Left lung (tissue), 10 donors: ENCODE data around the gene HS3ST5. TPM values are rescaled to one million over a fixed set of nuclear protein-coding genes. Genes with fewer than 3 reads are reported as not detected.
A peak's percentile ranks its signal among the peaks of the same experiment; 100 is the strongest.
"Not testable (repeated sequence)": the region's sequence is repeated elsewhere in the genome, so short reads cannot be mapped to it uniquely, and the experiment has no call there.

ENCODE experiments used
- ATAC-seq: fragments of 200-7000 bp; cut with Tn5 transposase; one replicate; pipeline ENCODE4 v1.9.1; 2020; ENCODE audit warnings: moderate library complexity
- DNase-seq, 4 donors: peaks; one replicate each; pipeline ENCODE4 v3.0.0-alpha.2; 2013 to 2020
- H3K27ac ChIP-seq, 2 donors: fragments of 200-600 bp; sonication (generic) in 1 of 2; one replicate each; pipeline versions ENCODE4 v1.5.0 to v1.8.0; 2020 to 2021
- H3K27me3 ChIP-seq, 2 donors: fragments of 200-600 bp; sonication (generic) in 1 of 2; one replicate each; pipeline versions ENCODE4 v1.5.0 to v1.8.0; 2020 to 2021
- H3K36me3 ChIP-seq, 2 donors: fragments of 200-600 bp; sonication (generic) in 1 of 2; one replicate each; pipeline versions ENCODE4 v1.5.0 to v1.8.0; 2020 to 2021
- H3K4me1 ChIP-seq, 2 donors: fragments of 200-600 bp; one replicate each; pipeline ENCODE4 v1.8.0; 2021
- H3K4me3 ChIP-seq, 2 donors: fragments of 200-600 bp; sonication (generic) in 1 of 2; one replicate each; pipeline versions ENCODE4 v1.5.0 to v1.8.0; 2020 to 2021; ENCODE audit warnings: mild to moderate bottlenecking in 1 of 2
- H3K9me3 ChIP-seq, 2 donors: fragments of 200-600 bp; sonication (generic) in 1 of 2; one replicate each; pipeline versions ENCODE4 v1.5.0 to v1.8.0; 2020 to 2021
- intact Hi-C, 2 donors: fragments of 100-400 bp; cut with DNase I; formaldehyde crosslinking; loops; one replicate each; pipeline versions ENCODE4 v1.11.2 to v1.14.2; 2022
- polyA plus RNA-seq, 6 donors: library from polyadenylated mRNA; unstranded; fragments of 120-200 nt; gene quantifications; one replicate each; pipeline ENCODE4 v1.2.1, GENCODE V29; 2013; ENCODE audit not compliant: insufficient read length in 6 of 6
- total RNA-seq, 2 donors: library from RNA; stranded (reverse); fragmentation: NEBNext Ultra II Directional; extraction: Animal tissue kit (Norgen Biotek cat#: 25700); gene quantifications; one replicate each; pipeline ENCODE4 v1.2.1, GENCODE V29; 2021
- TF ChIP-seq, protein P1 (sequence below), 2 donors: fragments of 200-600 bp; sonication (generic) in 1 of 2; IDR thresholded peaks; one replicate each; pipeline versions ENCODE4 v1.5.0 to v1.8.0; 2021; ENCODE audit warnings: antibody characterized with exemption in 2 of 2
- donor health status: DM: no; HTN: yes; CAD: no.
- donor health status: DM: no; HTN: no; CAD: no.

Gene HS3ST5
- total and polyA plus RNA-seq, 8 donors, result 0.06 to 0.33 (median 0.18) TPM; not detected in 1

DNA sequence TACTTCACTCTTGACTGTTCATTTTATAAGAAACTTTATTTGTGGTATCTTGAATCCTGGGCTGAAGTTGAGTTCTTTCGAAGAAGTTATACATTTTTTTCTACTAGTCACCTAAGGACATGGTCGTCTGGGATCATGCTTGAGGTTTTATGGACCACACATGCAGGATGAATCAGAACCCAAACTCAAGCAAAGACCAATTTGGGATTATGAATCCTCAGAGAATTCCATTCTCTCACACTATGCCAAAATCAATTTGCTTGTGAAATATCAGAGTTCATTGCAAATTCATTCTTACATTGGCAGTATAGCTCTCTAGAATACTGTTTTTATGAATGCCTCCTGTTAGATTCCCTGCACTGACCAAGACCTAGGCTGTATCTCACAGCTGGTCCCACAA lies 257.6 kb downstream of the HS3ST5 start:
- H3K4me3 ChIP-seq, result no peak overlapping the region
- intact Hi-C loops, result no loop called here
- no peaks in the 10 kb centered on the region for H3K27me3 ChIP-seq
- ATAC-seq, result no peak
- no peak overlapping the region for H3K27ac ChIP-seq
- H3K36me3 ChIP-seq, result no peaks in the 10 kb centered on the region
- TF ChIP-seq, protein P1, sequence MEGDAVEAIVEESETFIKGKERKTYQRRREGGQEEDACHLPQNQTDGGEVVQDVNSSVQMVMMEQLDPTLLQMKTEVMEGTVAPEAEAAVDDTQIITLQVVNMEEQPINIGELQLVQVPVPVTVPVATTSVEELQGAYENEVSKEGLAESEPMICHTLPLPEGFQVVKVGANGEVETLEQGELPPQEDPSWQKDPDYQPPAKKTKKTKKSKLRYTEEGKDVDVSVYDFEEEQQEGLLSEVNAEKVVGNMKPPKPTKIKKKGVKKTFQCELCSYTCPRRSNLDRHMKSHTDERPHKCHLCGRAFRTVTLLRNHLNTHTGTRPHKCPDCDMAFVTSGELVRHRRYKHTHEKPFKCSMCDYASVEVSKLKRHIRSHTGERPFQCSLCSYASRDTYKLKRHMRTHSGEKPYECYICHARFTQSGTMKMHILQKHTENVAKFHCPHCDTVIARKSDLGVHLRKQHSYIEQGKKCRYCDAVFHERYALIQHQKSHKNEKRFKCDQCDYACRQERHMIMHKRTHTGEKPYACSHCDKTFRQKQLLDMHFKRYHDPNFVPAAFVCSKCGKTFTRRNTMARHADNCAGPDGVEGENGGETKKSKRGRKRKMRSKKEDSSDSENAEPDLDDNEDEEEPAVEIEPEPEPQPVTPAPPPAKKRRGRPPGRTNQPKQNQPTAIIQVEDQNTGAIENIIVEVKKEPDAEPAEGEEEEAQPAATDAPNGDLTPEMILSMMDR (IDR thresholded peaks at IDR 0.05), result no peak
- DNase-seq, result no peak
- H3K9me3 ChIP-seq, result no peaks in the 10 kb centered on the region
- H3K4me1 ChIP-seq, result no peaks in the 10 kb centered on the region

DNA sequence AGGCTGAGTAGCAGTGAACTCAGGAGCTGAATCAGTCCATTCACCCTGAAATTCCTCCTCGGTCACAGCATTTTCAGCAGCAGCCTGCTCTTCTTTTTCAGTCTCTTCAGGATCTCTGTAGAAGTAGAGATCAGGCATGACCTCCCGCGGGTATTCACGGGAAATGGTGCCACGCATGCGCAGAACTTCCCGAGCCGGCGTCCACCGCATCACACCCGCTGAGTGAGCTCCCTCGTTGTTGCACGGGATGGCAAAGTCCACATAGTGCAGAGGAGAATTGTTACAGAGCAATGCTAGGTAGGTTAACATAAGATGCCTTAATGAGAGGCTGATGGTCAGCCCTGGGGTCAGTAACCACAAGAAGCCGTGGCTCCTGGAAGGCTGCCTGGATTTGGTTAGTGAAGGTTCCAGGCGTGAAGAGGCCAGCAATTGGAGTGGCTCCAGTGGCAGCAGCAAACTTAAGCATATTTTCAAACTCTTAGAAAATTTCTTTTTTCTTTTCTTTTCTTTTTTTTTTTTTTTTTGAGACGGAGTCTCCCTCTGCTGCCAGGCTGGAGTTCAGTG lies 258.4 kb downstream of the HS3ST5 start:
- no peaks in the 10 kb centered on the region for H3K9me3 ChIP-seq
- TF ChIP-seq, protein P1 (IDR thresholded peaks at IDR 0.05), result no peak
- H3K4me1 ChIP-seq, result no peaks in the 10 kb centered on the region
- no peaks in the 10 kb centered on the region for H3K36me3 ChIP-seq
- ATAC-seq (no peak), DNase-seq (peak in 1 of 4 donors; percentile 37)
- intact Hi-C loops, result no loop called here
- no peak overlapping the region for H3K27ac ChIP-seq
- H3K27me3 ChIP-seq, result no peaks in the 10 kb centered on the region
- no peak overlapping the region for H3K4me3 ChIP-seq

DNA sequence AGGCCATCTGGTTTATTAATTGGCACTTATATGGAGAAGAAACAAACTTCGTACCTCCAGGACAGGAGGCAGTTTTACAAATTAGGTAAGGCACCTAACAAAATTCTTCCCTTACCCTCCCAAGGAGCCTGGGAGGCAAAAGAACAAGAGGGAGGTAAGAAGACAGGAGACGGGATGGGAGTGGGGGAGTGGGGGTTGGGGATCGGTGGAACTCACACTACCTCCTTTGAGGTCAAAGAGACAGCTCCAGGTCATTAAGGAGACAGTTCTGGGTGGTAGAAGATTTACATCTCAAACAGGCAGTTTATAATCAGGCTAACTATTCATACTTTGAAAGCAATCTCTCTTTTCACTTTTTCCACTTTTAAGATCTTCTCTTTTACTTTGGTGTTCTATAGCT lies 259.6 kb downstream of the HS3ST5 start:
- TF ChIP-seq, protein P1 (IDR thresholded peaks at IDR 0.05), result no peak
- ATAC-seq, result no peak
- intact Hi-C loops, result no loop called here
- Histone ChIP-seq H3K9me3 (no peaks in the 10 kb centered on the region), H3K4me3 (no peak overlapping the region), H3K27ac (no peak overlapping the region), H3K36me3 (no peaks in the 10 kb centered on the region), H3K27me3 (no peaks in the 10 kb centered on the region), H3K4me1 (no peaks in the 10 kb centered on the region)
- DNase-seq, result no peak

DNA sequence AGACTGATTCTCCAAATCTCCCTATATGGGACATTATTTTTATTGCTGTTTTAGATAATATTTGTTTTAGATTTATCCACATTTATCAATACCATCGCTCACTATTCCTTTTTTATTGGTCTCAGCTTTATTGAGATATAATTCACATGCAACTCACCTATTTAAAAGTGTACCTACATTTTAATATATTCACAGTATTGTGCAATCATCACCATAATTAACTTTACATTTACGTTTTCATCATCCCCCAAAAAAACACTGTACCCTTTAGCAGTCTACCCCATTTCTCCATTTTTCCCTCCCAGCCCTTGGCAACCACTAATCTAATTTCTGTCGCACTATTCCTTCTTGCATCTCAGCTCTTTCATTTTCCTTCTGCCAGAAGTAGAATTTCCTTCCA lies 261.1 kb downstream of the HS3ST5 start:
- TF ChIP-seq, protein P1 (IDR thresholded peaks at IDR 0.05), result no peak
- H3K27ac ChIP-seq, result no peak overlapping the region
- no peaks in the 10 kb centered on the region for H3K9me3 ChIP-seq
- H3K36me3 ChIP-seq, result no peaks in the 10 kb centered on the region
- no peaks in the 10 kb centered on the region for H3K4me1 ChIP-seq
- no peaks in the 10 kb centered on the region for H3K27me3 ChIP-seq
- H3K4me3 ChIP-seq, result no peak overlapping the region
- no peak for ATAC-seq
- intact Hi-C loops, result no loop called here
- DNase-seq, result no peak

DNA sequence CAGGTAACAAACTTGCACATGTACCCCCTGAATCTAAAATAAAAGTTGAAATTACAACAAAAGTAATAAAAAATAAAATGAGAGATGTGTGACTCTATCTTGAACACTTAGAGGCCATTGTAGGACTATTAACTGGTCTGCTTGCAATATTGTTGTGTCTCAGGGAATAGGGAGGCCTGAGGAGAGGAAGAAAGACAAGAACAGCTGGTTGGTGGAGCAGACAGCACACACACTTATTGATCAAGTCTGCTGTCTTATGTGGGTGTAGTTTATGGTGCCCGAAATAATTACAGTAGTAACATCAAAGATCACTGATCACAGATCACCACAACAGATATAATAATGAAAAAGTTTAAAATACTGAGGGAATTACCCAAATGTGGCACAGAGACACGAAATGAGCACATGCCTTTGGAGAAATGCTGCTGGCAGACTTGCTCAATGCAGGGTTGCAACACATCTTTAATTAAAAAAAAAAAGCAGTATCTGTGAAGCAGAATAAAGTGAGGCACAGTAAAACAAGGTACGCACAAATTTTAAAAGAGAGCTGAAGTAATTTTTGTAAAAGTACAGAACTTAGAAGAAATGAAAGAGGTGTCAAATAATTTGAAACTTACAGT lies 261.8 kb downstream of the HS3ST5 start:
- TF ChIP-seq, protein P1 (IDR thresholded peaks at IDR 0.05), result no peak
- ATAC-seq (no peak), DNase-seq (no peak)
- no peaks in the 10 kb centered on the region for H3K36me3 ChIP-seq
- H3K27ac ChIP-seq, result no peak overlapping the region
- H3K9me3 ChIP-seq, result no peaks in the 10 kb centered on the region
- no peak overlapping the region for H3K4me3 ChIP-seq
- no peaks in the 10 kb centered on the region for H3K4me1 ChIP-seq
- H3K27me3 ChIP-seq, result no peaks in the 10 kb centered on the region
- intact Hi-C loops, result no loop called here

DNA sequence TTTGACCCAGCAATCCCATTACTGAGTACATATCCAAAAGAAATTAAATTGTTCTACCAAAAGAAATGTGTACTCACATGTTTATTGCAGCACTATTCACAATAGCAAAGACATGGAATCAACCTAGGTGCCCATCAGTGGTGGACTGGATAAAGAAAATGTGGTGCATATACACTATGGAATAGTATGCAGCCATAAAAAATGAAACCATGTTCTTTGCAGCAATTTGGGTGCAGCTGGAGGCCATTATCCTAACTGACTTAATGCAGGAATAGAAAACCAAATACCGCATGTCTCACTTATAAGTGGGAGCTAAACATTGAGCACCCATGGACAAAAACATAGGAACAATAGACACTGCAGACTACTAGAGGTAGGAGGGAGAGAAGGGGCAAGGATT lies 262.4 kb downstream of the HS3ST5 start:
- ATAC-seq, H3K4me3 ChIP-seq, H3K9me3 ChIP-seq, H3K27me3 ChIP-seq, H3K36me3 ChIP-seq, DNase-seq, H3K4me1 ChIP-seq, H3K27ac ChIP-seq, intact Hi-C loops: not testable (repeated sequence)
